Measurements from ENCODE around the gene RNF215. TPM values are rescaled to one million over a fixed set of nuclear protein-coding genes. Genes with fewer than 3 reads are reported as not detected.
A peak's percentile ranks its signal among the peaks of the same experiment; 100 is the strongest.

The RNF215 gene
- total and polyA plus RNA-seq, 2 of the 13 experiments (the other 11 are each of a cell fraction or from before 2014, with no cell fraction given): 5.3 to 6.1 TPM

- TF ChIP-seq PTBP1 (IDR thresholded peaks at IDR 0.05; ENCODE audit: low read depth, low read length, poor library complexity, severe bottlenecking) (no peak), THAP8 (CRISPR knock-in tag; IDR thresholded peaks at IDR 0.05; ENCODE audit: borderline replicate concordance) (no peak), ZNF792 (CRISPR knock-in tag; IDR thresholded peaks at IDR 0.05) (no peak), JUNB (CRISPR knock-in tag; IDR thresholded peaks at IDR 0.05; ENCODE audit: borderline replicate concordance) (no peak), STAT5B (CRISPR knock-in tag; IDR thresholded peaks at IDR 0.05) (no peak; the same call in none of the 2 replicates), UBTF (CRISPR knock-in tag; IDR thresholded peaks at IDR 0.05) (peak; percentile 87), TCF12 (IDR thresholded peaks at IDR 0.05) (no peak), TCF12 (CRISPR knock-in tag; IDR thresholded peaks at IDR 0.05) (peak; percentile 87)
- TF ChIP-seq, protein P1, sequence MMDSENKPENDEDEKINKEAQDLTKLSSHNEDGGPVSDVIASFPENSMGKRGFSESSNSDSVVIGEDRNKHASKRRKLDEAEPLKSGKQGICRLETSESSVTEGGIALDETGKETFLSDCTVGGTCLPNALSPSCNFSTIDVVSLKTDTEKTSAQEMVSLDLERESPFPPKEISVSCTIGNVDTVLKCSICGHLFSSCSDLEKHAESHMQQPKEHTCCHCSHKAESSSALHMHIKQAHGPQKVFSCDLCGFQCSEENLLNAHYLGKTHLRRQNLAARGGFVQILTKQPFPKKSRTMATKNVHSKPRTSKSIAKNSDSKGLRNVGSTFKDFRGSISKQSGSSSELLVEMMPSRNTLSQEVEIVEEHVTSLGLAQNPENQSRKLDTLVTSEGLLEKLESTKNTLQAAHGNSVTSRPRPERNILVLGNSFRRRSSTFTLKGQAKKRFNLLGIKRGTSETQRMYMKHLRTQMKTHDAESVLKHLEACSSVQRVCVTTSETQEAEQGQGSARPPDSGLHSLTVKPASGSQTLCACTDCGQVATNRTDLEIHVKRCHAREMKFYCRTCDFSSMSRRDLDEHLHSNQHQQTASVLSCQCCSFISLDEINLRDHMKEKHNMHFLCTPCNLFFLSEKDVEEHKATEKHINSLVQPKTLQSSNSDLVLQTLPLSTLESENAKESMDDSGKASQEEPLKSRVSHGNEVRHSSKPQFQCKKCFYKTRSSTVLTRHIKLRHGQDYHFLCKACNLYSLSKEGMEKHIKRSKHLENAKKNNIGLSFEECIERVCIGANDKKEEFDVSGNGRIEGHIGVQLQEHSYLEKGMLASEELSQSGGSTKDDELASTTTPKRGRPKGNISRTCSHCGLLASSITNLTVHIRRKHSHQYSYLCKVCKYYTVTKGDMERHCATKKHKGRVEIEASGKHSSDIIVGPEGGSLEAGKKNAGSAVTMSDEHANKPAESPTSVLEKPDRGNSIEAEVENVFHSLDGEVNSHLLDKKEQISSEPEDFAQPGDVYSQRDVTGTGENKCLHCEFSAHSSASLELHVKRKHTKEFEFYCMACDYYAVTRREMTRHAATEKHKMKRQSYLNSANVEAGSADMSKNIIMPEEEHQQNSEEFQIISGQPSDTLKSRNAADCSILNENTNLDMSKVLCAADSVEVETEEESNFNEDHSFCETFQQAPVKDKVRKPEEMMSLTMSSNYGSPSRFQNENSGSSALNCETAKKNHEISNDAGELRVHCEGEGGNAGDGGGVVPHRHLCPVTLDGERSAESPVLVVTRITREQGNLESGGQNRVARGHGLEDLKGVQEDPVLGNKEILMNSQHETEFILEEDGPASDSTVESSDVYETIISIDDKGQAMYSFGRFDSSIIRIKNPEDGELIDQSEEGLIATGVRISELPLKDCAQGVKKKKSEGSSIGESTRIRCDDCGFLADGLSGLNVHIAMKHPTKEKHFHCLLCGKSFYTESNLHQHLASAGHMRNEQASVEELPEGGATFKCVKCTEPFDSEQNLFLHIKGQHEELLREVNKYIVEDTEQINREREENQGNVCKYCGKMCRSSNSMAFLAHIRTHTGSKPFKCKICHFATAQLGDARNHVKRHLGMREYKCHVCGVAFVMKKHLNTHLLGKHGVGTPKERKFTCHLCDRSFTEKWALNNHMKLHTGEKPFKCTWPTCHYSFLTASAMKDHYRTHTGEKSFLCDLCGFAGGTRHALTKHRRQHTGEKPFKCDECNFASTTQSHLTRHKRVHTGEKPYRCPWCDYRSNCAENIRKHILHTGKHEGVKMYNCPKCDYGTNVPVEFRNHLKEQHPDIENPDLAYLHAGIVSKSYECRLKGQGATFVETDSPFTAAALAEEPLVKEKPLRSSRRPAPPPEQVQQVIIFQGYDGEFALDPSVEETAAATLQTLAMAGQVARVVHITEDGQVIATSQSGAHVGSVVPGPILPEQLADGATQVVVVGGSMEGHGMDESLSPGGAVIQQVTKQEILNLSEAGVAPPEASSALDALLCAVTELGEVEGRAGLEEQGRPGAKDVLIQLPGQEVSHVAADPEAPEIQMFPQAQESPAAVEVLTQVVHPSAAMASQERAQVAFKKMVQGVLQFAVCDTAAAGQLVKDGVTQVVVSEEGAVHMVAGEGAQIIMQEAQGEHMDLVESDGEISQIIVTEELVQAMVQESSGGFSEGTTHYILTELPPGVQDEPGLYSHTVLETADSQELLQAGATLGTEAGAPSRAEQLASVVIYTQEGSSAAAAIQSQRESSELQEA (CRISPR knock-in tag; IDR thresholded peaks at IDR 0.05; ENCODE audit: not compliant biosample characterization): peak; percentile 76
- TF ChIP-seq, protein P2, sequence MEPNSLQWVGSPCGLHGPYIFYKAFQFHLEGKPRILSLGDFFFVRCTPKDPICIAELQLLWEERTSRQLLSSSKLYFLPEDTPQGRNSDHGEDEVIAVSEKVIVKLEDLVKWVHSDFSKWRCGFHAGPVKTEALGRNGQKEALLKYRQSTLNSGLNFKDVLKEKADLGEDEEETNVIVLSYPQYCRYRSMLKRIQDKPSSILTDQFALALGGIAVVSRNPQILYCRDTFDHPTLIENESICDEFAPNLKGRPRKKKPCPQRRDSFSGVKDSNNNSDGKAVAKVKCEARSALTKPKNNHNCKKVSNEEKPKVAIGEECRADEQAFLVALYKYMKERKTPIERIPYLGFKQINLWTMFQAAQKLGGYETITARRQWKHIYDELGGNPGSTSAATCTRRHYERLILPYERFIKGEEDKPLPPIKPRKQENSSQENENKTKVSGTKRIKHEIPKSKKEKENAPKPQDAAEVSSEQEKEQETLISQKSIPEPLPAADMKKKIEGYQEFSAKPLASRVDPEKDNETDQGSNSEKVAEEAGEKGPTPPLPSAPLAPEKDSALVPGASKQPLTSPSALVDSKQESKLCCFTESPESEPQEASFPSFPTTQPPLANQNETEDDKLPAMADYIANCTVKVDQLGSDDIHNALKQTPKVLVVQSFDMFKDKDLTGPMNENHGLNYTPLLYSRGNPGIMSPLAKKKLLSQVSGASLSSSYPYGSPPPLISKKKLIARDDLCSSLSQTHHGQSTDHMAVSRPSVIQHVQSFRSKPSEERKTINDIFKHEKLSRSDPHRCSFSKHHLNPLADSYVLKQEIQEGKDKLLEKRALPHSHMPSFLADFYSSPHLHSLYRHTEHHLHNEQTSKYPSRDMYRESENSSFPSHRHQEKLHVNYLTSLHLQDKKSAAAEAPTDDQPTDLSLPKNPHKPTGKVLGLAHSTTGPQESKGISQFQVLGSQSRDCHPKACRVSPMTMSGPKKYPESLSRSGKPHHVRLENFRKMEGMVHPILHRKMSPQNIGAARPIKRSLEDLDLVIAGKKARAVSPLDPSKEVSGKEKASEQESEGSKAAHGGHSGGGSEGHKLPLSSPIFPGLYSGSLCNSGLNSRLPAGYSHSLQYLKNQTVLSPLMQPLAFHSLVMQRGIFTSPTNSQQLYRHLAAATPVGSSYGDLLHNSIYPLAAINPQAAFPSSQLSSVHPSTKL (CRISPR knock-in tag; IDR thresholded peaks at IDR 0.05): no peak
- TF ChIP-seq, protein P3, sequence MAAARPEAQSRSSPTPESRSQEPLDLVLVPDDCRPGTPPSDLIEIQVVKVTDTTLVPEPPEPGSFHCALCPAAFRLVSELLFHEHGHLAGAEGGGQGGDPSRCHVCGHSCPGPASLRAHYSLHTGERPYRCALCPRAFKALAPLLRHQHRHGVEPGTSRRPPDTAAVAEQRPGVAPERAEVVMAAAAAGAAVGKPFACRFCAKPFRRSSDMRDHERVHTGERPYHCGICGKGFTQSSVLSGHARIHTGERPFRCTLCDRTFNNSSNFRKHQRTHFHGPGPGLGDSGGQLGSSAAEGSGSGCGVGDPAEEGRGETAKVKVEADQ (CRISPR knock-in tag; IDR thresholded peaks at IDR 0.05; ENCODE audit: borderline replicate concordance): no peak; the same call in 1 of the 2 replicates
Measured at GRCh38 chr22:30423301-30423958, 36.2 kb upstream of the RNF215 start (continued).
